GM18873 (cell line): Measurements from ENCODE around the gene EEF1AKMT4.

ENCODE experiments used
- ATAC-seq: cut with Tn5 transposase; IDR thresholded peaks from one replicate; pipeline ENCODE4 v1.9.1; 2021; ENCODE audit warnings: mild to moderate bottlenecking, moderate library complexity, moderate number of reproducible peaks; ENCODE audit not compliant: unreplicated experiment, low FRiP score

EEF1AKMT4 gene

GRCh38 chr3:184235381-184236032 lies 14.0 kb upstream of the EEF1AKMT4 start:
- ATAC-seq: no peak

- no peak for ATAC-seq
Observed at GRCh38 chr3:184236033-184236410, 13.4 kb upstream of the EEF1AKMT4 start.

GRCh38 chr3:184236636-184237035 lies 12.8 kb upstream of the EEF1AKMT4 start:
- ATAC-seq: no peak

DNA sequence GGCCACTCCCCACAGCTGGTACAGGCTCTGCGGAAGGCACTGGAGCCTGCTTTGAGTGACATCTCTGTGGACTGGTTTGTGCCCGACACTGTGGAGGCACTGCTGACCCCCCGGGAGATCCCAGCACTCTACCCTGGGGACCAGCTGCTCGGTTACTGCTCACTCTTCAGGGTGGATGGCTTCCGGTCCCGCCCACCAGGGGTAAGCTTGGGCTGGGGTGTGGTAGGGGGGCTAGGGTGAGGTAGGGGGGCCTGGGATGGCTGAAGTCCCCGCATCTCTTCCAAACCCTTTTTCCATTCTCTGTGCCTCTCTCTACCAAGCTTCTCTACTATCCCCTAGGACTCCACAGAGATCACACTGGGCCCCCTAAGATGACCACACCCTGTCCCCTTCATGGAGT lies 12.3 kb upstream of the EEF1AKMT4 start:
- no peak for ATAC-seq

DNA sequence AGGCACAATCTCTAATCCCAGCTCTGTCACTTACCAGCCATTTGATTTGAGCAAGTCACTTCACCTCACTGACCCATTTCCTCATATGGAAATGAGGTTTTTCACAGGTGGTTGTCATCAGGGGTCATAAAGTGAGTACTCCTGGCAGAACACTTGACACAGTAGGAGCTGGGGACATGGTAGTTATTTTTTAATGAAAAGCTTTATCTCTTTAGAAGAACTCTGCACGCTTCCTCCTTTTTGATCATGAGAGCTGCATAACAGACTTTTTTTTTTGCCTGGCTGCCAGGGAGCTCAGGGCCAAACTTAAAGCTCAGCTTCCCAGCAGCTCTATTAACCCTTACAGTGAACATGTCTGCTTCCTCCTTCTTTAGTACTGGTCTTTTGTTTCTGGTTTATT lies 11.7 kb upstream of the EEF1AKMT4 start:
- no peak for ATAC-seq

DNA sequence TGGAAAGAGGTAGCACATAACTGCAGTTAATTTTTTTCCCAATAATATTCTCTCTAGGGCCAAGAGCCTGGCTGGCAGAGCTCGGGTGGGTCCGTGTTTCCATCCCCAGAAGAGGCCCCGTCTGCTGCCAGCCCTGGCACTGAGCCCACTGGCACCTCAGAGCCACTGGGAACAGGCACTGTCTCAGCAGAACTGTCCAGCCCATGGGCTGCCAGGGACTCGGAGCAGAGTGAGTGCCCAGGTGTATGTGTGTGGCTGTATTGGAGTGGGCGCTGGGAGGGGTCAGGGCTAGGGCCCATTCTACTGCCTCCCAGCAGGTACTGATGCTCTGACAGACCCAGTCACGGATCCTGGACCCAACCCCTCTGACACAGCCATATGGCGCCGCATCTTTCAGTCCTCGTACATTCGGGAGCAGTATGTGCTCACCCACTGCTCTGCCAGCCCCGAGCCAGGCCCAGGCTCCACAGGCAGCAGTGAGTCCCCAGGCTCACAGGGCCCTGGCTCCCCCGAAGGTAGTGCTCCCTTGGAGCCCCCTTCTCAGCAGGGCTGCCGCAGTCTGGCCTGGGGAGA lies 11.1 kb upstream of the EEF1AKMT4 start:
- ATAC-seq: no peak

DNA sequence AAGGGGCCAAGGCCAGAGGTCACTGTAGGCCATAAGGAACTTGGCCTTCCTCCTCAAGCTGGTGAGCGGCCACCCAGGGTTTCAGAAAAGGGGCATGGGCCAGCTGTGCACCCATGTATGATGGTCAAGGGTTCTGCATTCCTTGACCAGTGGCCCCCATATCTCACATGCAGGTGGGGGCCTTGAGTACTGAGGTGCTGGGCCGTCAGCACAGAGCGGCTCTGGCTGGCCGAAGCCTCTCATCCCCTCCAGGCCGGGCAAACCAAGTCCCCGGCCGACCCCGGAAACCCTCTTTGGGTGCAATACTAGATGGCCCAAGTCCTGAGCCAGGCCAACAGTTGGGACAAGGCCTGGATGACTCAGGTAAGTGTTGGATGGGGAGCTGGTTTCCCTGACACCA lies 10.3 kb upstream of the EEF1AKMT4 start:
- no peak for ATAC-seq

DNA sequence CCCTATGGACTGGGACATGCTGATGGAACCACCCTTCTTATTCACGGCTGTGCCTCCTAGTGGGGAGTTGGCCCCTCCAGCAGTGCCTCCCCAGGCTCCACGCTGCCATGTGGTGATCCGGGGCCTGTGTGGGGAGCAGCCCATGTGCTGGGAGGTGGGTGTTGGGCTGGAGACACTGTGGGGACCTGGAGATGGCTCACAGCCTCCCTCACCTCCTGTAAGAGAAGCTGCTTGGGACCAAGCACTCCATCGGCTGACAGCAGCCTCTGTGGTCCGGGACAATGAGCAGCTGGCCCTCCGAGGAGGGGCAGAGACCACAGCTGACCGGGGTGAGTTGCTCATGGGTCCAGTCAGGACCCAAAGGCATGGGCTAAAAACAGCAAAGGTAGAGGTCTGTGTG lies 9.8 kb upstream of the EEF1AKMT4 start:
- ATAC-seq: no peak

GRCh38 chr3:184240384-184241140 lies 8.9 kb upstream of the EEF1AKMT4 start:
- no peak for ATAC-seq

- ATAC-seq: no peak
Observed at GRCh38 chr3:184241141-184241446, 8.4 kb upstream of the EEF1AKMT4 start.

DNA sequence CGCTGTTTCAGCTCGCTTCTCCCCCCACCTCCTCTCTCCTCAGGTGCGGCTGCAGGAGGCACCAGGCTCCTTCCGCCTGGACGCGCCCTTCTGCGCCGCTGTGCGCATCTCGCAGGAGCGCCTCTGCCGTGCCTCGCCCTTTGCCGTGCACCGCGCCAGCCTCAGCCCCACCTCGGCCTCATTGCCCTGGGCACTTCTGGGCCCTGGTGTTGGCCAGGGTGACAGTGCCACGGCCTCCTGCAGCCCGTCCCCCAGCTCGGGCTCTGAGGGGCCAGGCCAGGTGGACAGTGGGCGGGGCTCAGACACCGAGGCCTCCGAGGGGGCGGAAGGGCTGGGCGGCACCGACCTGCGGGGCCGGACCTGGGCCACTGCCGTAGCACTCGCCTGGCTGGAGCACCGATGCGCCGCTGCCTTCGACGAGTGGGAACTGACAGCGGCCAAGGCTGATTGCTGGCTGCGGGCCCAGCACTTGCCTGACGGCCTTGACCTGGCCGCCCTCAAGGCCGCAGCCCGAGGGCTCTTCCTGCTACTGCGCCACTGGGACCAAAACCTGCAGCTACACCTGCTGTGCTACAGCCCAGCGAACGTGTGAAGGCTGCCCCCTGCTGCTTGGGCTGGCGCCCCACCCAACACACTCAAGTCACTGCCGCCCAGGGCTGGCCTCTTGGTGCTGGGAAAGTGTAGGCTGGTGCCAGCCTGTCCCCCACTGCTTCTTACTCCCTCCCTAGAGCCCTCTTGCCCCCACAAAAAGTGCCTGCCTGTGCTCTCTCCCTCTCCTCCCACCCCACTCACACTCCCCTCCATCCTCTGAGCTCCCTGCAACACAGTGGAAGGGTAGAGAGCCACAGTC lies 7.8 kb upstream of the EEF1AKMT4 start:
- no peak for ATAC-seq

DNA sequence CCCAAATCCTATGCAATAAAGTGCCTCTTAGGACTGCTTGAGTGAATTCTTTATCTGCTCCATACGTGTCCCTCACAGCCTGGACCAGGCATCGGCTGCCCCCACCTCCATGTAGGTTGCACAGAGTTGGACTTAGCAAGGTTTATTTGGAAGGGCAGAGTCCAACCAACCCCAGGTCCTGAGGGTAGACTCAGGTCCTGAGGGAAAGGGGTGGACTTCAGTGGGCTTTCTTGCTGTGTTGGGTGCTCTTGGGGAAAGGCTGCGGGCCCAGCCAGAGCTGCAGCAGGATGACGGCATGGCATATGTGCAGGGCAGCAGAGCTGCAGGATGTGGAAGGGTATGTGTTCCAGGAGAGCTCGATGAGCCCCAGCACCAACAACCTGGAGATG lies 7.2 kb upstream of the EEF1AKMT4 start:
- ATAC-seq: no peak

DNA sequence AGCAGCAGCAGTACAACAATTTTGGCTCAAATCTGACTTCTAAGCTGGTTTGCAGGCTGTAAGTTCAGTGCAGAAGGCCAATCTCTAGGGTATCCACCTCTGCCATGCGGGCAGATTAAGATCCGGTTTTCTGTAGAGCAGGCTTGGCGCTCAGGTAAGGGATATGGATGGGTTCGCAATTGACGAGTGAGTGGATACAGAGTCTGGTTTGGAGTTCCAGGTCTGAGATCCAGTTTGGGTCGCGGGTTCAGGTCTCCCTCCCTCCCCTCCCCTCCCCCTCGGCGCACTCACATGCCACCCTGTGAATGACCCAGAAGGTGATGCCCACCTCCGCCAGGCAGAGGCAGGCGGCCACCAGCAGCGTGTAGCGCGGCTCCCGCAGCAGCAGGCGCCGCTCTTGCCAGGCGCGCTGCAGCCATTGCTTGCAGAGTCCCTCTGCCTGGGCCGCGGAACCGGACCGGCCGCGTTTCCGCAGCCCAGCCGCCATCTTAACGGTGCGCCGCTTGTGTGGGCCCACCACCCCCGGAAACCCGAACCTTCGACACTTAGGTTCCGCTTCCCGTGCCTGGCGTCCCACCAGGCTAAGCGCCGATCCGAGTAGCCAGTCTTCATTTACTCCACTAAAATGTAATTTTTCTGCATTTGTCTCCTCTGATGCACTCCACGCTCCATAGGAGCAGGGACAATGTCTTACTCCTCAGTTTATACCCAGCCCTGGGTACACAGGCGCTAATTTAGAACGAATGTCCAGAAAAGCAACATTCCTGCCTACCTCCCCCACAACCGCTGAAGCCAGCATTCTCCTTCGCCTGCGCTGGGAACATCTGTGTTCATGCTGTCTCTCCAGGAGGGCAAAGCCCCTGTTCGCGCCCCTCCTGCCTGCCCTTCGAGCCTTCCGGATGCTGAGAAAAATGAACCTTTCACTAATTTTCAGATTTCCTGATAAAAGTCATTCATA lies 739 bp upstream of the EEF1AKMT4 start, which contains the start of gene ALG3:
ALG3 (minus strand) TSS at position 509 of the 958 bp plus-strand sequence; CDS start at position 487, 22 bp downstream.
- no peak for ATAC-seq

DNA sequence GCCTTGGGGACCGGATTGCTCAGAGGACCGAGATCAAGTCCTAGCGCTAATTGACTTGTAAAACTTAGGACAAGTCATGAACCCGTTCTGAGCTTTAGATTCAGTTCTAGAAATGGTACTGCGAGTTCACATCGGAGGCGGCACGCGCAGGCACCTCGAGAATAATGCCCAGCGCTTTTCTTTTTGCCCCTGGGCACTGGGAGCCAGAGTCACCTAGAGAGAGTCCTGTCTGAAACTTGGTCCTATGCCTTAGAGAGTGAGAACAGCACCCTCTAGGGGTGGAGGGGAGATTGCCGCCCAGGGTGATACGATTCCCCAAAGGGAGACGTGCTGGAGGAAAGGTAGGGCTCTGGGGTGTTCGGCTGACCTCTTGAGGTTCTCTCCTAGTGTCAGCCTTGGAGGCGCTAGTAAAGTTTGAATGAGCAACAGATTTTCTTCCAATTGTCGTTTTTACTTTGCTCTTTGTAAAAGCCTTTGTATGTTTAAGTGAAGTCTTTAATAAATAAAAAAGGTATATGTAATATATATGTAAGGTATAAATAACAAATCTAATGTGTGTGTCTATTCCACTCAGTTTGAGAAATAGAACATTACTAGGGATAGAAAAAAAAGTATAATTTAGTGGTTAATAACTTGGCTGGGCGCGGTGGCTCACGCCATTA lies 826 bp downstream of the EEF1AKMT4 start:
- ATAC-seq: peak; percentile 58

- ATAC-seq: no peak
Observed at GRCh38 chr3:184255291-184256039, 6.0 kb downstream of the EEF1AKMT4 start.

DNA sequence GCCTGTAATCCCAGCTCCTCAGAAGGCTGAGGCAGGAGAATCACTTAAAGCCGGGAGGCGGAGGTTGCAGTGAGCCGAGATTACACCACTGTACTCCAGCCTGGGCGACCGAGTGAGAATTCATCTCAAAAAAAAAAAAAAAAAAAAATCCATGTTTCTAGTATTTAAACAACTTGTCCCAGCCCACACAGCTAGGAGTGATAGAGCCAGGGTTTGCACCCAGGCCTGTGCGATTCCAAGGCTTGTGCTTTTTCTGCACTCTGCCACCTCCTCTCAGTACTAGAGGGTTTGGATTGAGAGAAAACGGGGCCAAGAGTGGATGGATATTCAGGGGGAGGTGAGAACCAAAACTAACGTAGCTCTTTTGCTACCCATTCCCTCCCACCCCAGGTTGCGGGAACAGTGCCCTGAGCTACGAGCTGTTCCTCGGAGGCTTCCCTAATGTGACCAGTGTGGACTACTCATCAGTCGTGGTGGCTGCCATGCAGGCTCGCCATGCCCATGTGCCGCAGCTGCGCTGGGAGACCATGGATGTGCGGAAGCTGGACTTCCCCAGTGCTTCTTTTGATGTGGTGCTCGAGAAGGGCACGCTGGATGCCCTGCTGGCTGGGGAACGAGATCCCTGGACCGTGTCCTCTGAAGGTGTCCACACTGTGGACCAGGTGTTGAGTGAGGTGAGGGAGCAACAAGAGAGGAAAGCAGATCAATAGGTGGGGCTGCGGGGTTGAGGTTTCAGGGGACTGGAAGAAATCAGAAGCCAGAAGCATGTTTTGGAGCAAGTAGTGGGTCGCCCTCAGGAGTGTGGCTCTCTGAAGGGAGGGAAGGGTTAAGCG lies 7.8 kb downstream of the EEF1AKMT4 start:
- no peak for ATAC-seq

GRCh38 chr3:184258926-184259325 lies 9.5 kb downstream of the EEF1AKMT4 start:
- no peak for ATAC-seq

DNA sequence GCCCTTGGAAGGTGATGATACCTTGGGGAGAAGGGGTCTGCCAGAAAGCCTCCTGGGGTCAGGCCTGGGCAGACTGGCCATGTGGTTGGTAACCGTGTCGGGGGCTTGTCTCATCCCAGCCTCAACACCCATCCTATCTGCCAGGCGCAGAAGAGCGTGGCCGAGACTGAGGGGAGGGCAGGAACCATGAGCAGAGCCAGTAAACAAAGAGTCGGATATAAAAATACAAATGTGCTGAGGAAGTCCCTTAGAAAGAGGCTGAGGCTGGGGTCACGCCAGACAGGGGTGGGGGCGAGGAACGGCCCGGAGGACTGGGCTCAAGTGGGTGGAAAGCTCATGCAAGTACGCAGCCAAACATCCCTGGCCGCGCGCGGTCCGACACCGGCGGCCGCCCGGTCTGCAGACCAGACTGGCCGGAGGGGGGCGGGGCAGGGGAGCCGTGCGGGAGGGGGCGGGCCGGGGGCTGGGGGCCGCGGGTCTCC lies 10.0 kb downstream of the EEF1AKMT4 start:
- ATAC-seq: no peak
